Renal cortex interstitium (tissue), 15 donors: ENCODE measurements around the gene PANK1. TPM values are rescaled to one million over a fixed set of nuclear protein-coding genes. Genes with fewer than 3 reads are reported as not detected.

Experiments
- DNase-seq, 11 donors: peaks; one replicate each; pipeline ENCODE4 v3.0.0-alpha.2; 2013; ENCODE audit warnings: low read depth in 9 of 11, low spot score in 4 of 11; ENCODE audit errors: extremely low read depth in 1 of 11
- long read RNA-seq, 16 experiments: transcript quantifications; one replicate each; lab custom pipeline, GENCODE V29; 2026
- polyA plus RNA-seq, 3 donors: library from polyadenylated mRNA; unstranded; fragments of 120-200 nt; gene quantifications; one replicate each; pipeline ENCODE4 v1.2.1, GENCODE V29; 2013; ENCODE audit not compliant: insufficient read length in 3 of 3

The PANK1 gene
- polyA plus RNA-seq = 10 to 100 TPM; 42.0 to 47.4 (median 43.6) TPM
- long read RNA-seq, donor 1, full-length matches to known transcripts = 8 of 8 reads
- long read RNA-seq, donor 1, partial matches to known transcripts = 0 of 8 reads
- long read RNA-seq, donor 1, other reads (novel, unspliced or antisense) = 0 of 8 reads
- long read RNA-seq, donor 2, full-length matches to known transcripts = 5 of 10 reads
- long read RNA-seq, donor 2, partial matches to known transcripts = 5 of 10 reads
- long read RNA-seq, donor 2, other reads (novel, unspliced or antisense) = 0 of 10 reads
- long read RNA-seq, donor 3, full-length matches to known transcripts = 14 of 47 reads
- long read RNA-seq, donor 3, partial matches to known transcripts = 33 of 47 reads
- long read RNA-seq, donor 3, other reads (novel, unspliced or antisense) = 0 of 47 reads
- long read RNA-seq, donor 4, full-length matches to known transcripts = 7 of 13 reads
- long read RNA-seq, donor 4, partial matches to known transcripts = 6 of 13 reads
- long read RNA-seq, donor 4, other reads (novel, unspliced or antisense) = 0 of 13 reads
- long read RNA-seq, donor 5 = 0 reads
- long read RNA-seq, donor 6, full-length matches to known transcripts = 5 of 5 reads
- long read RNA-seq, donor 6, partial matches to known transcripts = 0 of 5 reads
- long read RNA-seq, donor 6, other reads (novel, unspliced or antisense) = 0 of 5 reads
- long read RNA-seq, donor 7, full-length matches to known transcripts = 9 of 9 reads
- long read RNA-seq, donor 7, partial matches to known transcripts = 0 of 9 reads
- long read RNA-seq, donor 7, other reads (novel, unspliced or antisense) = 0 of 9 reads
- long read RNA-seq, donor 8, full-length matches to known transcripts = 13 of 33 reads
- long read RNA-seq, donor 8, partial matches to known transcripts = 20 of 33 reads
- long read RNA-seq, donor 8, other reads (novel, unspliced or antisense) = 0 of 33 reads
- long read RNA-seq, donor 9, full-length matches to known transcripts = 4 of 4 reads
- long read RNA-seq, donor 9, partial matches to known transcripts = 0 of 4 reads
- long read RNA-seq, donor 9, other reads (novel, unspliced or antisense) = 0 of 4 reads
- long read RNA-seq, donor 10, full-length matches to known transcripts = 6 of 6 reads
- long read RNA-seq, donor 10, partial matches to known transcripts = 0 of 6 reads
- long read RNA-seq, donor 10, other reads (novel, unspliced or antisense) = 0 of 6 reads
- long read RNA-seq, donor 11, full-length matches to known transcripts = 7 of 7 reads
- long read RNA-seq, donor 11, partial matches to known transcripts = 0 of 7 reads
- long read RNA-seq, donor 11, other reads (novel, unspliced or antisense) = 0 of 7 reads
- long read RNA-seq, donor 12, full-length matches to known transcripts = 1 of 1 reads
- long read RNA-seq, donor 12, partial matches to known transcripts = 0 of 1 reads
- long read RNA-seq, donor 12, other reads (novel, unspliced or antisense) = 0 of 1 reads
- long read RNA-seq, donor 13 = 0 reads
- long read RNA-seq, donor 14, full-length matches to known transcripts = 7 of 7 reads
- long read RNA-seq, donor 14, partial matches to known transcripts = 0 of 7 reads
- long read RNA-seq, donor 14, other reads (novel, unspliced or antisense) = 0 of 7 reads
- long read RNA-seq, donor 15, full-length matches to known transcripts = 3 of 3 reads
- long read RNA-seq, donor 15, partial matches to known transcripts = 0 of 3 reads
- long read RNA-seq, donor 15, other reads (novel, unspliced or antisense) = 0 of 3 reads
- long read RNA-seq, donor 16, full-length matches to known transcripts = 28 of 28 reads
- long read RNA-seq, donor 16, partial matches to known transcripts = 0 of 28 reads
- long read RNA-seq, donor 16, other reads (novel, unspliced or antisense) = 0 of 28 reads

- peak in 7 of 11 donors; percentile 52 to 70 (median 62) for DNase-seq
Measured at GRCh38 chr10:89644967-89645741, at the start of gene PANK1. PANK1 (minus strand) TSS chr10:89645242; CDS start chr10:89644891, 351 bp downstream.

- no peak for DNase-seq
Measured at GRCh38 chr10:89693176-89693575, 48.1 kb upstream of the PANK1 start.

GRCh38 chr10:89692416-89692815 is 47.4 kb upstream of the PANK1 start:
- DNase-seq = no peak

GRCh38 chr10:89690027-89690426 is 45.0 kb upstream of the PANK1 start:
- no peak for DNase-seq

- DNase-seq = no peak
Measured at GRCh38 chr10:89685936-89686335, 40.9 kb upstream of the PANK1 start.

GRCh38 chr10:89684604-89685003 is 39.6 kb upstream of the PANK1 start:
- DNase-seq = no peak

GRCh38 chr10:89683883-89684282 is 38.8 kb upstream of the PANK1 start:
- no peak for DNase-seq

- DNase-seq = no peak
Measured at GRCh38 chr10:89679986-89680385, 34.9 kb upstream of the PANK1 start.

- DNase-seq = no peak
Measured at GRCh38 chr10:89677341-89677740, 32.3 kb upstream of the PANK1 start.

- DNase-seq = no peak
Measured at GRCh38 chr10:89670926-89671325, 25.9 kb upstream of the PANK1 start.

- DNase-seq = no peak
Measured at GRCh38 chr10:89669985-89670384, 24.9 kb upstream of the PANK1 start.

GRCh38 chr10:89668386-89669071 is 23.5 kb upstream of the PANK1 start:
- DNase-seq = no peak

GRCh38 chr10:89666138-89666537 is 21.1 kb upstream of the PANK1 start:
- DNase-seq = no peak

GRCh38 chr10:89665302-89665701 is 20.3 kb upstream of the PANK1 start:
- no peak for DNase-seq

- no peak for DNase-seq
Measured at GRCh38 chr10:89664203-89664602, 19.2 kb upstream of the PANK1 start.

GRCh38 chr10:89663144-89663543 is 18.1 kb upstream of the PANK1 start:
- DNase-seq = no peak

GRCh38 chr10:89662596-89662995 is 17.6 kb upstream of the PANK1 start:
- DNase-seq = no peak
